GM19099 (cell line): ENCODE measurements around the gene SPDYA.
A peak's percentile ranks its signal among the peaks of the same experiment; 100 is the strongest.

Source experiments
- POLR2A ChIP-seq: IDR thresholded peaks from 3 replicates; pipeline ENCODE4 v1.6.1; 2011; ENCODE audit warnings: low read depth; ENCODE audit not compliant: insufficient read length; ENCODE audit errors: extremely low read depth

The SPDYA gene

DNA sequence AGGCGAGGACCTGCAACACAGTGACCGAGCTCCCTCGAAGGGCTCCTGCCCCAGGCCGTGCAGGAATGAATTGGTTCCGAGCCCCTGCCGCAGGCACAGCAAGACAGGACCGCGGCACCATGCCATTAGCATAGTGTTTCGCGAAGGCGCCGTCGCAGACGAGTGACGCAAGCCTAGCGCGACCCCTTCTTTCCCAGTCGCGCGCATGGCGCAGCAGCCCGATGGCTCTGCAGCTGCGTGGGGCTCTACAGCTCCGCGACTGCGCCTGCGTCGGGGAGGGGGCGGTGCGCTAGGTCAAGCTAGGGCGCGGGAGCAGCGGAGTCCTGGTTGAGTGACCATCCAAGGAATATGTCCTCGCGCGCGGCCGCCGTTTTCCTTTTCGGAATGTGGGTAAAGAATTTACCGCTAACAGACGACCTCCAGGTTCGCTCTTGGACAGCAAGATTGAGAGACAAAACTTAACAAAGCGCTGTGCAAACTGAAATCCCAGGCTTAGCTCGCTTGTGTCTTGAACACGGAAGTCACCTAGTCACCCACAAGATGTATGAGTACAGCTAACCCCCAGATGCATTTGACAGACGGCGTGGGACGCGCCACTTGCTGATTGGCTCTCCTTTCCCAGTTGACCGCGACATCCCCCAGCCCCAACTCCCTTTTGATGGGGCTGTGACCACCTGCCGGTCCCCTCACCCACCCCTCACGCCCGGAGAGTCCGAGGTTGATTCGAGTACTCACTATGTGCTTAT, 59.7 kb downstream of the SPDYA start, which contains the start of gene TRMT61B:
Gene TRMT61B, minus strand, starts transcription at position 164 of the 746 bp plus-strand sequence. Its CDS starts 32 bp downstream, at position 132.
- TF ChIP-seq POLR2A: peak; percentile 95

DNA sequence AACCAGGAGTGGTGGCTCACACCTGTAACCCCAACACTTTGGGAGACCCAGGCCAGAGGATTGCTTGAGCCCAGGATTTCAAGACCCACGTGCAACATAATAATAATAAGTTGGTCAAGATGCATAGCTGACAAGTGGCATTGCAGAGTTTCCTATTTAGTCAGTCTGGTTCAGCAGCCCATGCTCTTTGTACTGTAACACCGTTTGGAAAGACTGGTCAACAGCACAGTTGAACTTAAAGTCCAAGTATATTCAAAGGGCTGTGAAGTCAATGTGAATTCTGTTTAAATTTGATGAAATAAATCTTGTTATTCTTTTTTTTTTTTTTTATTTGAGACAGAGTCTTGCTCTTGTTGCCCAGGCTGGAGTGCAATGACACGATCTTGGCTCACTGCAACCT, 61.0 kb downstream of the SPDYA start:
- TF ChIP-seq POLR2A: no peak

DNA sequence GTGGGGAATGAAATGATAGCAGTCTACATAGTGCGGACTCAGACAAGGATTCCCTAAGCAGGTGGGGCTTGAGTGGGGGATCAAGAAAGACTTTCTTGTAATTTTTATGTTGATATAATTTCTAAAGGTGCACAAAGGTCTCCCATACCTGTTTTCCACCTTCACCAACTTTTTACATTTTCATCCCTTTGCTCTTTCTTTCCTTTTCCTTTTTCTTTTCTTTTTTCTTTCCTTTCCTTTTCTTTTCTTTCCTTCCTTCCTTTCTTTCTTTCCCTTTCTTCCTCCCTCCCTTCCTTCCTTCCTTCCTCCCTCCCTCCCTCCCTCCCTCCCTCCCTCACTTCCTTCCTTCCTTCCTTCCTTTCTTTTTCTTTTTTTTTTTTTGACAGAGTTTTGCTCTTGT, 69.6 kb downstream of the SPDYA start:
- no peak for TF ChIP-seq POLR2A

DNA sequence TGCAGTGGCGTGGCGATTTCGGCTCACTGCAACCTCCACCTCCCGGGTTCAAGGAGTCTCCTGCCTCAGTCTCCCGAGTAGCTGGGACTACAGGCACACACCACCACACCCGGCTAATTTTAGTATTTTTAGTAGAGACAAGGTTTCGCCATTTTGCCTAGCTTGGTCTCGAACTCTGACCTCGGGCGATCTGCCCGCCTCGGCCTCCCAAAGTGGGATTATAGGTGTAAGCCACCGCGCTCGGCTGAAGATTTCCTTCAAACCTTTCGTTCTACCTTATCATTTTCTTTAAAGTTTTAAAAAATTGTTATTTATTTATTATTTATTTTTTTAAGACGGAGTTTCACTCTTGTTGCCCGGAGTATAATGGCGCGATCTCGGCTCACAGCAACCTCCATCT, 82.9 kb downstream of the SPDYA start:
- no peak for TF ChIP-seq POLR2A

DNA sequence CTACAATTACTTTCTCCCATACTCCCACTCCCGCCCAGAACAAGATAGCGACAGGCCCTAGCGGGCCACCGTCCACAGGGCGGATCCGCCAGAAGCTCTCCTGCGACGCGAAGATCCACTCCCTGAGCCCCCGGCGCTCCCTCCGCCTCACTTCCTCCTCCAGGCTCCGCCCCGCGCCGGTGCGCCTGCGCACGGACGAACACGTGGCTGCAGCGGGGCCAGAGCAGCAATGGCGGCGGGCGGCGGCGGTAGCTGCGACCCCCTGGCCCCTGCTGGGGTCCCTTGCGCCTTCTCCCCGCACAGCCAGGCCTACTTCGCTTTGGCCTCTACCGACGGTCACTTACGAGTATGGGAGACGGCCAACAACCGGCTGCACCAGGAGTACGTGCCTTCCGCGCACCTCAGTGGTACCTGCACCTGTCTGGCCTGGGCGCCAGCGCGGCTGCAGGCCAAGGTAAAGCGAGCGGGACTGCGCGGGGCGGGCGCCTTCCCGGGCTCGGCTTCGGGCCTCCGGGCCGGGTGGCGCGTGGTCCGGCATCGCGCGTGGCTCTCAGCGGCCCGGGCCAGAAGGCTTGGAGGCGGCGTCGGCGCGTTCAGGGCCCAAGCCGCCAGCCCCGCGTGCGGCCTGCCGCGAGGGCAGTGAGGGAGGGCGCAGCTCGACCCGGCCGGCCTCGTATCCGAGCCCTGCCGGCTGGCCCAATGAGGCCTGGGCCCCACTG, 84.0 kb downstream of the SPDYA start, which contains the start of gene WDR43:
Gene WDR43, plus strand, starts transcription at position 198 of the 719 bp plus-strand sequence. Its CDS starts 32 bp downstream, at position 230.
- TF ChIP-seq POLR2A: peak; percentile 91

DNA sequence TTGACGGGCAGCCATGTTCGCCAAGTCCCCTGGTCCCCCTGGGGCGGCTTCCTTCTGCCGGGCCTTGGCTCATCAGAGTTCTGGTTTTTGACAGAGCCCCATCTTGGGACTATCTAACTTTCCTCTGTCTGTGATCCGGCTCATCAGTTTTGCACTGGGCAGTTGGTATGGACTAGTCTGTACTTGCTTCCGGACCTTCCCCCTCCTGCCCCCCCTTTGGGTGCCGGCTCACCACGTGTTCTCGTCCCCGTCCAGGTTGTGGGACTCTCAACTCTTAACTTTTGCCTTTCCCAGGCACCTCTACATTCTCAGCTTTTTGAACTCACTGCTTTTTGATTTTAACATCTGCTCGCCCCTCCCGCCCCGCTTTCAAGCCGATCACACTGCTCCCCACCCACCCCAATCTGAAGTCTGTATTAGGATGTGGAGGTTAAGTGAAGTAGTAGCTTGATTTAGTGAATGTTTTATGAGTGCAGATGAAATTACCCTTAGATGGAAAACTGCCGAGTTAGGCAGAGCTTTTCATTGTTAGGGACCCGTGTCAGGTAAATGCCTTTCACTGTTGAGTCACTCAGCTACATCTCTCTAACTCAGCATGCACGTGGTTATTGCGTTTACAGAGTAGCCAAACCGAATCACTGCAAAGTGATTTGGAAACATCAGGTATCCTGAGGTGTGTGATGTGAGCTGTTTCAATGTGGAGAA, 84.7 kb downstream of the SPDYA start:
- no peak for TF ChIP-seq POLR2A

DNA sequence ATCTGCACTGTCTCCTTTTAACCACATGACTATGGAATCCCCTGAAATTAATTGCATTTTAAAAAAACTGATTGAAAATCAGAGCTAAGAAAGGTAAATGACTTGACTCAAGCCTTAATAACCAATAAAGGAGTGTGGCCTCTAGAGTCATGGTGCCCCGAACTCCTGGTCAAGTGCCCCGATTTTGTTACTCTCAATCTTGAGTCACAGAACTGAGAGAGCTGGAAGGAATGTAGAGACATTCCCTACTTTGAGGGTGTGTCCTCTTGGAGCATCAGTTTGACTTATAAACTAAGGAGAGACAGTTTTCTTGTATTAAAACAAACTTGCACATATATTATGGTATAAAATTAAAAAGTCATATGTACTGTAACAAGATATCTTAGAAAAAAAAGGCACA, 86.3 kb downstream of the SPDYA start:
- TF ChIP-seq POLR2A: no peak

DNA sequence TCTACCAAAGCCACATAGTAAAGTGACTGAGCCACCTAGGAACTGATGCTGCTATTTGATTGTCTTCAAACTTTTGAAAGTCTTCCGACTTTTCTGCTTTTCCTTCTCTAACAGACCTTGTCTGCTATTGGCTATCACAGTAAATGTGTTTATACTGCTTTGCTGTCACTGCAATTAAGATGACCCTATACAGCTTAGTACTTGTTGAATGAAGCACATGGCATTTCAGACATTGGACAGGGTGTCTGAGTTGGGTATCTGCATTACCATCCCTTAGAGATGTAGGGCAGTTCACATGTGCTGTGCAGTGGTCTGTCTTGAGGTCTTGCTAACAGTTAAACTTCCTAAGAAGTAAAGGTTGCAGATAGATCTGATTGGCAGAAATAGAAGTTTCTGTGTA, 87.4 kb downstream of the SPDYA start:
- no peak for TF ChIP-seq POLR2A
